AG04450 (cell line): Measurements from ENCODE around the gene UGT2A2. TPM values are rescaled to one million over a fixed set of nuclear protein-coding genes. Genes with fewer than 3 reads are reported as not detected.

ENCODE experiments used
- CTCF ChIA-PET: fragments of 300-600, 350-600 bp; formaldehyde crosslinking; extraction: SDS; loops from one replicate; lab custom pipeline; 2022; ENCODE audit warnings: antibody characterized with exemption, inconsistent platforms; lab: Charles Lee
- POLR2A ChIA-PET: fragments of 350-600 bp; formaldehyde crosslinking; extraction: SDS; loops from one replicate; lab custom pipeline; 2021; ENCODE audit warnings: antibody characterized with exemption, inconsistent platforms; lab: Yijun Ruan, JAX
- DNase-seq: peaks from one replicate; pipeline ENCODE4 v3.0.0-alpha.2; 2011; ENCODE audit warnings: low read depth, low spot score
- H3K27ac ChIP-seq: one replicate; pipeline ENCODE4 v1.5.1; 2012; ENCODE audit warnings: low read depth, low read length, control low read depth
- H3K27me3 ChIP-seq: one replicate; pipeline ENCODE4 v1.6.0; 2012; ENCODE audit warnings: low read length; ENCODE audit not compliant: control insufficient read depth, insufficient read depth
- H3K4me3 ChIP-seq: 2 replicates; pipeline ENCODE4 v1.5.1; 2011; ENCODE audit warnings: mild to moderate bottlenecking, low read depth, low read length, control low read depth
- H3K9me3 ChIP-seq: 2 replicates; pipeline ENCODE4 v1.5.1; 2012; ENCODE audit warnings: low read length; ENCODE audit not compliant: control insufficient read depth, insufficient read depth
- polyA plus RNA-seq: library from polyadenylated mRNA; depleted of rRNA; stranded (reverse); fragments of >200 nt; gene quantifications from 2 replicates; pipeline ENCODE4 v1.2.3, GENCODE V29; 2011
- TF ChIP-seq, protein P1 (sequence below): IDR thresholded peaks from 2 replicates; pipeline ENCODE4 v1.5.1; 2011; ENCODE audit warnings: low read depth, low read length, control low read depth, inconsistent platforms

UGT2A2 gene
- polyA plus RNA-seq, 1 experiment: not detected

- no peaks in the 10 kb centered on the region for H3K27me3 ChIP-seq
- no peak overlapping the region for H3K27ac ChIP-seq
- POLR2A ChIA-PET: no interaction called here
- DNase-seq: no peak
- H3K4me3 ChIP-seq: no peak overlapping the region
- no peaks in the 10 kb centered on the region for H3K9me3 ChIP-seq
- CTCF ChIA-PET: no interaction called here
- TF ChIP-seq, protein P1, sequence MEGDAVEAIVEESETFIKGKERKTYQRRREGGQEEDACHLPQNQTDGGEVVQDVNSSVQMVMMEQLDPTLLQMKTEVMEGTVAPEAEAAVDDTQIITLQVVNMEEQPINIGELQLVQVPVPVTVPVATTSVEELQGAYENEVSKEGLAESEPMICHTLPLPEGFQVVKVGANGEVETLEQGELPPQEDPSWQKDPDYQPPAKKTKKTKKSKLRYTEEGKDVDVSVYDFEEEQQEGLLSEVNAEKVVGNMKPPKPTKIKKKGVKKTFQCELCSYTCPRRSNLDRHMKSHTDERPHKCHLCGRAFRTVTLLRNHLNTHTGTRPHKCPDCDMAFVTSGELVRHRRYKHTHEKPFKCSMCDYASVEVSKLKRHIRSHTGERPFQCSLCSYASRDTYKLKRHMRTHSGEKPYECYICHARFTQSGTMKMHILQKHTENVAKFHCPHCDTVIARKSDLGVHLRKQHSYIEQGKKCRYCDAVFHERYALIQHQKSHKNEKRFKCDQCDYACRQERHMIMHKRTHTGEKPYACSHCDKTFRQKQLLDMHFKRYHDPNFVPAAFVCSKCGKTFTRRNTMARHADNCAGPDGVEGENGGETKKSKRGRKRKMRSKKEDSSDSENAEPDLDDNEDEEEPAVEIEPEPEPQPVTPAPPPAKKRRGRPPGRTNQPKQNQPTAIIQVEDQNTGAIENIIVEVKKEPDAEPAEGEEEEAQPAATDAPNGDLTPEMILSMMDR: no peak
Observed at GRCh38 chr4:69600013-69600412, 39.4 kb downstream of the UGT2A2 start.

DNA sequence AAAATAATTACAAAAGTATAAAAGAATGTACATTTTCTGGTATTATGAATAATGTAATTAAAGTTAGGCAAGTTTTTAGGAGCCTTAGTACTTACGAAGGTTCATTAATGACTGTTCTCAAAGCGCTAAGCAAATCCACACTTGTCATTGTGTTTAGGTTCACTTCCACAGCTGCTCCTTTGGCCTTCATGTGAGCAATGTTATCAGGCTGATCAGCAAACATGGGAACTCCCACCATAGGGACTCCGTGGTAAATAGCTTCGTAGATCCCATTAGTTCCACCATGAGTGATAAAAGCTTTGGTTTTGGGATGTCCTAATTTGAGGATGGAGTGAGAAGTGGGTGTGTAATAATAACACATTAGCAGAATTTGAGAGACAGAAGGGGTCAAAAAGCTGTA lies 45.1 kb downstream of the UGT2A2 start:
- ChIA-PET POLR2A (no interaction called here), CTCF (no interaction called here)
- Histone ChIP-seq H3K4me3 (no peak overlapping the region), H3K27me3 (no peaks in the 10 kb centered on the region), H3K9me3 (no peaks in the 10 kb centered on the region), H3K27ac (no peak overlapping the region)
- TF ChIP-seq, protein P1: no peak
- no peak for DNase-seq

DNA sequence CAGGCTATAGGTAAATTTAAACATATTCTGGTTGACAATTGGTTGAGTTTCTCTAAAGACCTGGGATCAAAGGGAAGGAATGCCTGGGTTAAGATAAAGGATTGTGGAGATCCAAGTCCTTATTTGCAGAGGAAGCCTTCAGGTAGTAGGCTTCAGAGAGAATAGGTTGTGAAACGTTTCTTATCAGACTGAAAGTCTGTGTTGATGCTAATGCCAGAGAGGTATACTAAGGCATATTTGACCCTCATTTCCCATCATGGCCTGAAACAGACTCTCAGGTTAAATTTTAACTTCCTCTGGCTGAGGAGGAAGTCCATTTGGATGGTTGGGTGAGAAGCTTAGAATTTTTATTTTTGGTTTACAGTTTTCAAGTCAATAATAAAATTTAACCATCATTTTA lies 48.1 kb downstream of the UGT2A2 start:
- POLR2A ChIA-PET: no interaction called here
- CTCF ChIA-PET: no interaction called here
- Histone ChIP-seq H3K4me3 (no peak overlapping the region), H3K9me3 (no peaks in the 10 kb centered on the region), H3K27me3 (no peaks in the 10 kb centered on the region), H3K27ac (no peak overlapping the region)
- DNase-seq: no peak
- TF ChIP-seq, protein P1: no peak

DNA sequence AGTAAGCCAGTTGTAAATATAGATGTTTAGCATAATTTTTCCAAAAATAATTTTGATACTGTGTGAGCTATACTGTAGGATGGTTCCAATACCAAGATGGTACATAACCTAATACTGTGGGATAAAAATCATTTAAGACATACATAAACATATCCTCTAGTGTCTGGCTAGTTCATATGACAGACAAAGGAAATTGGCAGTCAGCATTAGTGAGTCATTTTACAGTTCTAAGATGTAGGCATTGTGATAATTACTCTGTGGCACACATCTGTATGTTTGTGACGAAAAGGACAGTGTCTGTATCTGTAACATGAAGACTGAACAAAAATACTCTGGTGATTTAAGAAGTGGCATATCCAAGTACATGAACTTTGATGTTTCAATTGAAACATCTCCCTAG lies 49.6 kb downstream of the UGT2A2 start:
- Histone ChIP-seq H3K27me3 (no peaks in the 10 kb centered on the region), H3K9me3 (no peaks in the 10 kb centered on the region), H3K4me3 (no peak overlapping the region), H3K27ac (no peak overlapping the region)
- no peak for DNase-seq
- POLR2A ChIA-PET: no interaction called here
- TF ChIP-seq, protein P1: no peak
- CTCF ChIA-PET: no interaction called here

DNA sequence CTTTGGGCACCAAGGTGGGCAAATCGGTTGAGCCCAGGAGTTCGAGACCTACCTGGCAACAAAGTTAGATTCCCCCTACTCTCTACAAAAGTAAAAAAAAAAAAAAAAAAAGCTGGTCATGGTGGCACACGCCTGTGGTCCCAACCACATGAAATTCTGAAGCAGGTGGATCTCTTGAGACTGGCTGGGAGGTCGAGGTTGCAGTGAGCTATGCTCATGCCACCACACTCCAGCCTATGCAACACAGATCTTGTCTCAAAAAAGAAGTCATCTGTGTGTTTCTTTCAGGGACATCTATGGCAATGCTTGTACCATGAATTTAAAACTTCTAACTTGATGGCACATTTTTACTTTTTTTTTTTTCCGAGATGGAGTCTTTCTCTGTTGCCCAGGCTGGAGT lies 55.3 kb downstream of the UGT2A2 start:
- Histone ChIP-seq H3K4me3 (no peak overlapping the region), H3K27ac (no peak overlapping the region), H3K9me3 (no peaks in the 10 kb centered on the region), H3K27me3 (no peaks in the 10 kb centered on the region)
- TF ChIP-seq, protein P1: no peak
- DNase-seq: no peak
- POLR2A ChIA-PET: no interaction called here
- CTCF ChIA-PET: no interaction called here
